HG03457 (cell line): ENCODE data around the gene DDA1.

Source experiments
- ATAC-seq: cut with Tn5 transposase; IDR thresholded peaks from one replicate; pipeline ENCODE4 v1.9.1; 2021; ENCODE audit warnings: moderate number of reproducible peaks; ENCODE audit not compliant: unreplicated experiment

Gene DDA1

GRCh38 chr19:17311455-17312188, 2.3 kb downstream of the DDA1 start:
- ATAC-seq = no peak

GRCh38 chr19:17312189-17313113, 3.1 kb downstream of the DDA1 start:
- ATAC-seq = no peak

- ATAC-seq = no peak
These were observed 4.7 kb downstream of the DDA1 start for GRCh38 chr19:17314007-17314593.

DNA sequence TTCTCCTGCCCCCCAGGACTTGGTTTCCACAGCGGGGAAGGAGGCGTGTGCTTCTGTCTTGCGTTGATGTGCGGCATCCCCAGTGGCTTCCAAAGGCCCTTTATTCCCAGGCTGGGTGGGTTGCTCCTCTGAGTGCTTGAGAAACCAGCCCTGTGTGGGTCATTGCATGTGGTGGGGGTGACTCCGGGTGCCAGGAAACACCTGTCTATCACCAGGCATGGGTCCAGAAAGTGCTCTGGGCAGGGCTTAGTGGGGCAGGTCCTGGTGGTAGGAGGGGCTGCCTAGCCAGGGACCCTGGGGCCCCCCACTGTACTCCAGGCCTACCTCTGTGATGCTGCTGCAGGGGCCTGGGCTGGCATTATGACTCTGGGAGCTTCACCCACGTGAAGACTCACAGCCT, 9.6 kb downstream of the DDA1 start:
- ATAC-seq = no peak

DNA sequence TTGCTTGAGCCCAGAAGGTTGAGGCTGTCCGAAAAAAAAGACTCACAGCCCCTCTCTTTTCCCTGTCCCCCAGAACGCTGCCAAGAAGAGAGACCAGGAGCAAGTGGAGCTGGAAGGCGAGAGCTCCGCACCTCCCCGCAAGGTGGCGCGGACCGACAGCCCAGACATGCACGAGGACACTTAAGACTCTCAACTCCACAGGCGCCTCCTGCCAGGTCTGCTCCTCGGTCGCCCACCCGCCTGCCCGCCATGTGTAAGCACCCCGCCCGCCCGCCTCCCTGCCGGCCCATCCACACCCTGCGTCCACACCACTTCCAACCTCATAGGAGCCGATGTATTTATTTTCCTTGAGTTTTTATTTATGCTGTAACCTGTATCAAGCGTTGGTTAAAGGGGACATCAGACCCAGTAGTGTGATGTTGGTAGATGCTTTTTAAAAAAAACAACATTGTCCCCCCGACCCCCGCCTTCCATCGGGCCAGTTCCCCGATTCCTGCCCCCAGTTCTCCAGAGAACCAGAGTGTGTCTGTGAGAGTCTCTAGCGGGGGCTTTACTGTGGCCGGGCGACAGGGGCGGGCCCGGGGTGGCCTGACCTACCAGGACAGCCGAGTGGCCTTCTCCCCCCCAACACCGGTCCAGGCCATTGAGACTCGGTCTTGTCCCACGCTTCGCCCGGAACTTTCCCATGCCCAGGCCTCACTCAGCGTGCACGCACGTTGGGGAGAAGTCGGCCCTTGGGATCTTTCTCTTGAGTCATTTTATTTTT, 10.3 kb downstream of the DDA1 start:
- no peak for ATAC-seq

DNA sequence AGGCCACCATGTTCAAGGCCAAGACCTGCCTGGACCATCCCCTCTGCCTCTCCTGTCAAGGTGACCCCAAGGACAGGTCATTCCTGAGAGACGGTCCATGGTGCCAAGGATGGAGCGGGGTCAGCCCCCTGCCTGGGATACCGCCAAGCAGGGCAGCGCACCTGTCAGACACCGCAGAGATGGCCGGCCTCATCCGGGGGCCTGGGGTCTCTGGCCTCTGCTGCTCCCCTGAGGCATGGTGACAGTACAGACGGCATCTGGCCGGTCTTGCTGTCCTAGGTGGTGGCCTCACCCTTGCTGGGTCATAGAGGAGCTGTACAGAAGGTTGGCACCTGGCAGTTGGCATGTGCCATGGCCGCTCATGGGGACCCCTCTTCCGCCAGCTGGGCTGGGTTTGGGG, 11.1 kb downstream of the DDA1 start:
- no peak for ATAC-seq

DNA sequence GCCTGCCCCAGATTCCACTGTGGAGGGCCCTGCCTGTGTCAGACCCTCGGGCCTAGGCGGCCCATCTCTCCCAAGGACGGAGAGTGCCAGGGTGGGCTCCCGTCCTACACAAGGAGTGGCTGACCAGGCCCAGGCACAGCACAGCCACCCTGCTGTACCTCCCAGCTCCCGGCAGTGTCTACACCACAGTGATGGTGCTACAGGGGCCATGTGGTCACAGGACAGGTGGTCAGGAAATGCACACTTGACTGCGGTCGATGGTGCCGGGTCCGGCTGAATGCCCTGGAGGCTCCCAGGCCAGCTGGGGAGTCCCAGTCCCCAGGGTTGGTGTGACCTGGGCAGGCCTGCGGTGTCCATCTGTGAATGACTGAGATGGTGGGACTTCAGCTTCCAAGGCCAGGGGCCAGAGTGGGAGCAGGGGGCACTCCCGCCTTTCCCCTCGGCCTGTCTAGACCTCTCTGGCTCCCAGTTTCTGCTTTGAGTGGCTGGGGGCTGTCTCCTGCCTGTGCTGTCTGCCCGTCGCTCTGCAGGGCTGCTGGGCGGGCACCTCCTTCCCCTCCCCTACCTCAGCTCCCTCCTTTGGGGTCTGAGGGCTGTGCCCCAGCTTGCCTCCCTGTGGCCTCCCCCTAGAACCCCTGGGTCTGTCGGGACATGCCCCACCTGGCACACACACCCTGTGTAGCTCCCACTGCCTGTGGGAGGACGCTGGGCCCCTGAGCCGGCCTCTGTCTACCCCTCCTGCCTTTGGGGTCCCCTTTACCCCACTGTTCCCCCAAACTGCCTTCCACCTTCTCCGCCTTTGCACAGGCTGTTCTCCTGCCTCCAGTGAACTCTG, 12.5 kb downstream of the DDA1 start:
- ATAC-seq = no peak

- no peak for ATAC-seq
These were observed 13.5 kb downstream of the DDA1 start for GRCh38 chr19:17322854-17323253.

DNA sequence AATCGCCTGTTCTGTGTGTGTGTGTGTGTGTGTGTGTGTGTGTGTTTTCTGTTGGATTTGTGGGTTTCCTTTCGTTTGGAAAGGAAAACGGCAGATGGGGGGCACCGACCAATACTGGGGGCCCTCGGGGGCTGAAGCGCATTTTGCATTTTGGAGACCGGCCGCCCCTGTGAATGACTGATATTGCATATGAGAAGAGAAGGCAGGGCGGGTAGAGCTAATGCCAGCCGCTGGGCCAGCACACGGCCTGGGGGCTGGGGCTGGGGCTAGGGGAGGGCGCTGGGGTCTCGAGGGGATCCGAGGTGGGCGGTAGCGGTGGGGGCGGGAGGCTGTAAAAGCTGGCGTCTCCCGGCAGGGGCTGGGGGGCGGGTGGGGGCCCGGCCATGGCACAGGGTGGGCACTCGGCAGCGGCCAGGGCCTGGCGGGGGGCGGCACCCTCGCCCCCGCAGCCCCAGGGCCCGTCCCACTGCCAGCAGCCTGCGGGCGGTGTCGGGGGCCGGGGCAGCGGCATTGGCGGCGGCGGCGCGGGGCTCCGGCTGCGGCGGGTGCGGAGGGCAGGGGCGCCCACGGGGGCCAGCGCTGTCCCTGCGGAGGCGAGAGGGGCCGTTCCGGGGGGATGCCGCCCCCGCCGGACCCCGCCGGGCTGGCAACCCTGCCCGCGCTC, 14.1 kb downstream of the DDA1 start:
- no peak for ATAC-seq

- ATAC-seq = no peak
These were observed 14.6 kb downstream of the DDA1 start for GRCh38 chr19:17323964-17324332.

- no peak for ATAC-seq
These were observed 15.2 kb downstream of the DDA1 start for GRCh38 chr19:17324357-17325114.

DNA sequence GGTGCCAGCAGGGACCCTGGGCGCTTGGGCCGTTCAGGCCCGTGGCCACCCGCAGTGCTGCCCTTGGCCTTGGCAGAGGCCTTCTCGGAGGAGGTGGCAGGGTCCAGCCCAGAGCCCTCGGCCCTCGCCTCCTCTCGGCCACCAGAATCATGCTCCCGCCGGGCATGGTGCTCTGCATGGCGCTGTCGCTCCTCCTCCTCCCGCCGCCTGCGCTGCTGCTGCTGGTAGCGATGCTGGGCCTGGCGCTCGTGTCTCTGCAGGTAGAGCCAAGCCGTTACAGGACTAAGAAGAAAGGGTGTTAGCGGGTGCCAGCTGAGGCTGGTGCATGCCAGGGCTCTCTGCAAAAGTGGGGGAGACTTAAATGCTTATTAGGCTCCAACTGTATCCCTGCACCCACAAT, 15.8 kb downstream of the DDA1 start:
- ATAC-seq = no peak

DNA sequence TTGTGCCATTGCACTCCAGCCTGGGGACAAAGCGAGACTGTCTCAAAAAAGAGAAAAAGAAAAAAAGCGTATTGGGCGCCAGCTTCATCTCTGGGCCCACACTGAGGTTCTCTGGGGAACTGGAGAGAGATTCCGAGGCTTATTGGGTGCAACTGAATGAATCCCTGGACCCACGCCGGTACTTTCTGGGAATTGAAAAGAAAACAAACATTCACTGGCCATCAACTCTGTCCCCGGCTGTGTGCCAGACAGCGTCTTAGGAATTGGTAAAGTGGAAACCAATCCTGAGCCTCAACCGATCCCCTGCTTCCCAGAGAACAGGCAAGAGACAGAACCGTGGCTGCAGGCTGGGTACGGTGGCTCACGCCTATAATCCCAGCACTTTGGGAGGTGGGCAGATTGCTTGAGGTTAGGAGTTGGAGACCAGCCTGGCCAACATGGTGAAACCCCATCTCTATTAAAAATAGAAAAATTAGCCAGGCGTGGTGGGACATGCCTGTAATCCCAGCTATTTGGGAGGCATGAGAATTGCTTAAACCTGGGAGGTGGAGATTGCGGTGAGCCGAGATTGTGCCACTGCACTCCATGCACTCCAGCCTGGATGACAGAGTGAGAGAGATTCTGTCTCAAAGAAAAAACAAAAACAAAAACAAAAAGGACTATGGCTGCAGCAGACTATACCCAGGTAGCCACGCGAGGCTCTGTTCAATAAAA, 16.7 kb downstream of the DDA1 start:
- no peak for ATAC-seq

- no peak for ATAC-seq
These were observed 17.2 kb downstream of the DDA1 start for GRCh38 chr19:17326595-17326966.

DNA sequence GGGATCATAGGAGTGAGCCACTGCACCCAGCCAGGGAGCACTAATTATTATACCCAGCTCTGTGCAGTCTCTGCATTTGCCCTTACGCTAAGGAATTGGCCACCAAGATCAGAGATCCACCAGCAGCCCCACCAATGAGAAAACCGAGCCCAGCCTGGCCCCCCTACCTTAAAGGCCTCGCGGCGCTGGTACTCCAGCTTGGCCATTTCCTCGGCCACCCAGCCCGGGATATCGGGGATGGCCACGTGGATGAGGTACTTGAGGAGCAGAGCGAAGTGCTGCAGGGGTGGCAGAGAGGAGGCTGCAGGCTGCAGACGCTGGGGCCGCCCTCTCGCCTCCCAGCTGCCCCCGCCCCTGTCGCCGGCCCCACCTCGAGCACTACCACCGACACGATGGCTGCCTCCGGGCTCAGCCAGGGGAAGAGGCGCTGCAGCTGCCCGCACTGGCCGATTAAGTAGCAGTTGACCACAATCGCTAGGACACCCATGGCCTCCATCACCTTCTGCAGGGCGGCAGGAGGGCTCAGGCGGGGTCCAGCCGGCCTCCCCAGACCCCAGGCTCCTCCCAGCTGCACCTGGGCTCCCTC, 17.8 kb downstream of the DDA1 start:
- no peak for ATAC-seq

- no peak for ATAC-seq
These were observed 18.5 kb downstream of the DDA1 start for GRCh38 chr19:17327654-17328516.
